Transverse colon (tissue), 4 donors: ENCODE measurements around the gene THBD.

ENCODE experiments used
- CTCF ChIP-seq, 5 experiments: fragments of 200-600 bp in 3 of 5; fragments of 450-650 bp in 2 of 5; sonication (generic) in 3 of 5; IDR thresholded peaks; 1 replicate in 2 of 5; 2 replicates in 3 of 5; pipeline ENCODE4 v1.5.1; 2016 to 2017; ENCODE audit warnings: antibody characterized with exemption in 5 of 5, inconsistent platforms in 3 of 5, mild to moderate bottlenecking in 2 of 5, moderate library complexity in 1 of 5
- POLR2A ChIP-seq: fragments of 450-650 bp; IDR thresholded peaks from one replicate; pipeline ENCODE4 v1.6.1; 2016; ENCODE audit warnings: antibody characterized with exemption, mild to moderate bottlenecking, moderate library complexity
- POLR2AphosphoS5 ChIP-seq, 3 donors: sonication (generic); formaldehyde crosslinking; IDR thresholded peaks; one replicate each; pipeline ENCODE4 v1.6.1; 2016; ENCODE audit warnings: antibody characterized with exemption in 3 of 3

- TF ChIP-seq POLR2AphosphoS5 (IDR thresholded peaks at IDR 0.05) (no peak), POLR2A (no peak), CTCF (IDR thresholded peaks at IDR 0.05) (no peak)
These were observed 18.1 kb downstream of the THBD start for GRCh38 chr20:23031346-23031745.
